ENCODE results near the gene CDH10.

The CDH10 gene

DNA sequence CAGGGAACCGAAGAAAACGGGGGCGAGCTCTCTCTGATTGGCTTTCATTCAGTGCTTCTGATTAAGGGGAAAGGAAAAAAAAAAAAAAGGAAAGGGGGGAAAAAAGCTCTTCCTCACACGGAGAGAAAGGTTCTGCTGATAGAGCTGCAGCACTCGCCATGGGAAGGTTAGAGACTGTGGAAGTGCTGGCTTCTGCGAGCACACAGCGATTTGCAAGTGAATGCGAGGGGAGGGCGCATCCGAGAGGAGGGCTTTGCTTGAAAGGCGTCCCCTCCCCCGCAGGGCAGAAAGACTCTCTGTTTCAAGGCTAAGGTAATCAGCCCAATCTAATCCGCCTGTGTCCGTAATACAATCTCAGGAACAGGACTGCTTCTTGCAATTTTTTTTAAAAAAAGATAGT is at the start of gene CDH10:
TSS of gene CDH10 (minus strand) at position 218 of the 400 bp plus-strand sequence. CDS start 51,488 bp downstream, outside the sequence.
- in situ Hi-C loops (cut with HindIII; ENCODE audit: low sequenced_read_pairs), result no loop called here

DNA sequence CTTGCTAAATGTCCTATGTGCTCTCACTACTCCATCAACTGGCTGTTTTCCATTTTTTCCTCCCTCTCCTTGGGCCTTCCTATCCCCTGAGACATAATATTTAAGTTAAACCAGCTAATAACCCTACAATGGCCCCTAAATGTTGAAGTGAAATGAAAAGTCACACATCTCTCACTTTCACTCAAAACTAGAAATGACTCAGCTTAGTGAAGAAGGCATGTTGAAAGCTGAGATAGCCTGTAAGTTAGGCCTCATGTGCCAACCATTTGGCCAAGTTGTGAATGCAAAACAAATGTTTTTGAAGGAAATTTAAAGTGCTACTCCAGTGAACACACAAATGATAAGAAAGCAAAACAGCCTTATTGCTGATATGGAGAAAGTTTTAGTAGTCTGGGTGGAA is 48.8 kb upstream of the CDH10 start:
- in situ Hi-C loops (cut with HindIII; ENCODE audit: low sequenced_read_pairs), result no loop called here

DNA sequence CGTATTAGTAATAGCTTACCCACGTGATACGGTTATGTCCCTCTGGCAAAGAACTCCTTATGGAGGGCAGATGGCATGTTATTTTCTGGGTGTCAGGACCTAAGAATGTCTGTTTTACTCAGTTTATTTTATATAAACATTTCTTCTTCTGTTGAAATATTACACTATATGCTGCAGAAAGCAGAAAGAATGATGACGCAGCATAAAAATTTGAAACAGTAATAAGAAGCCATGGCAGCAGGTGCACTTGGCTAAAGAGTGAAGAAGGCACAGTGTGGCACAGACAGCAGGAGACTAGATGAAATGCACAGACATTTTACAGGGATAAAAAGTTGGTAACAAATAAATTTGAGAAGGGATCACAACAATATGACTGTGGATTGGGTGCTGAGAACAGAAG is 46.3 kb upstream of the CDH10 start:
- in situ Hi-C loops (cut with HindIII; ENCODE audit: low sequenced_read_pairs), result no loop called here

DNA sequence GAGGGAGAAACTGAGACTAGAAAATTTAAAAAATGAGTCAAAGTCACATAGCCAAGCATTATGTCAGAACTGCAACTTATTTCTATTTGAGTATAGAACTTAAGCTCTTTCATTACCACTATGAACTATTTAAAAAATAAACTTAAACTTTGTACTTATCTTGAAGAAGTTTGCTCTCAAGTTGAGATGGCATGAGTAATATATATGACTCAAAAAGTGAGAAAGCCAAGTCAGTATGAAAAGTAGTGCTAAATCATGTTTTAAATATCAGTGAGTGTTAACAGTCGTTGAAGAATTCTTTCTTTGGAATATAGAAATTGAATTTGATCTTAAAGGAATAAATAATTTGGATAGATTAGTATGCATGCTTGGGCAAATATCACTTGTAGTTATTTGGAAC is 36.3 kb upstream of the CDH10 start:
- in situ Hi-C loops (cut with HindIII; ENCODE audit: low sequenced_read_pairs), result no loop called here

DNA sequence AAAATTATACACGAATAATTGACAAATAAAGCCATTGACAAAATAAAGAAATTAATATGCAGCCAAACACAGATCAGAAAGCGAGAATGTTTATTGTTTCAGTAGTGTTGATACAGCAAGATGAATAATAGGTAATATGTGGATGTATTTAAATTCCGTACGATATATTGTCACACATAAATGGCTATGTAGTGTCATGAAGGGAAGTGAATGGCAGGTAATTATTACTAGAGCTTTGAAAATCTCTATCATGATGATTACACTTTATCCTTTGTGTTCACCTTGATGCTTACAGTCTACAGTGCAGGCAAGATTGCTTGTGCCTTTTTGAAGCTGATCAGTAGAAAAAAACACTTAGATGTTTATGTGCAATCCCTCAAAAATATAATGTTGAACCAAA is 23.3 kb upstream of the CDH10 start:
- in situ Hi-C loops (cut with HindIII; ENCODE audit: low sequenced_read_pairs), result no loop called here

DNA sequence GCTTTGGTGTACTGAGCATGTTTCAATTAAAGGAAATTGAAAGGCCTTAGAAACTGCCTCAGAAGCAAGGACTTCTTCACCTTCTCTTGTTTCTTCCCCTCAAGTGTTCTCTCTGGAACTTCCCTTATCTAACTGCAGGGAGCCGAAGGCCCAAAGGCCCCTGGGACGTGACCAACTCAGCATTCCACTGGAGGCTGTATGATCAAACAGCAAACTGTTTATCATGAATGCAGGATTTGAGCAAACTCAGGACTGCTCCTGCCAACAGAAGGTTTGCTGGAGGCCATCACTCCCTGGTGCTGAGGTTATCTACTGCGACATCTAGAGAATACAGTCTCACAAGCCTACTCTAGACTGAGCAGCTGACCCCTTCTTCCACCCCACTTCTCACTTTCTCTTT is 4.8 kb upstream of the CDH10 start:
- in situ Hi-C loops (cut with HindIII; ENCODE audit: low sequenced_read_pairs), result no loop called here

DNA sequence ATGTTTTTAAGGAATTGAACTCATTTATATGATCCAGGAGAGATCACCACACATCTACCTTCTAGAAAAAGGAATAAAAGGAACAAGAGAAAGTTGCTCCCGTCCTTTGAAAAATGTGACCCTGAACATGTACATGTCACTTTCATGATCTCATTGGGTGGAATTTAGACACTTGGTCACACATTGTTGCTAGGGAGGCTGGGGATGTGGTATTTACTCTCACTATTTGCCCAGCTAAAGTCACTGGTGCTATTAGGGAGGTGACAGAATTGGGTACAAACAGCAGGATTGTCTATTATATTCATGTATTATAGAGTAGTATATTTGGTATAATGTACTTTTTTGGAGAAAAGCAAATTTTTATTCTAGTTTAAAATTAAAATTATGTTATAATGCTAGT is 2.1 kb upstream of the CDH10 start:
- in situ Hi-C loops (cut with HindIII; ENCODE audit: low sequenced_read_pairs), result no loop called here

DNA sequence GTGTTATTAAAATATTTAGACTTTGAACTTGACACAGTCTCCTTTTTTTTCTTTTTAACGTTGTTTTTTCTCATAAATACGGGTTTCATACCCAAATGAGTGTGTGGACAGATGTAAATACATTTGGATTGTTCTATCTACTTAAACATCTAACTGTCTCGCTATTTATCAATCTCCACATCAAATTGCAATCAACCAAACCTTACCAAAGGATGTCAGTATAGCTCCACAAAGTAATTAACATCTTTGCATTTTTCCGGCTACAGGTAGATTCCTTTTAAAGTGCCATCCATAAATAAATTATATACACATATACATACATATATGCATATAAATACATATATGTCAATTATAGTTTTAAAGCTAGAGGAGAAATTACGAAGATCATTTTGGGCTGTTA is 705 bp upstream of the CDH10 start:
- in situ Hi-C loops (cut with HindIII; ENCODE audit: low sequenced_read_pairs), result no loop called here

DNA sequence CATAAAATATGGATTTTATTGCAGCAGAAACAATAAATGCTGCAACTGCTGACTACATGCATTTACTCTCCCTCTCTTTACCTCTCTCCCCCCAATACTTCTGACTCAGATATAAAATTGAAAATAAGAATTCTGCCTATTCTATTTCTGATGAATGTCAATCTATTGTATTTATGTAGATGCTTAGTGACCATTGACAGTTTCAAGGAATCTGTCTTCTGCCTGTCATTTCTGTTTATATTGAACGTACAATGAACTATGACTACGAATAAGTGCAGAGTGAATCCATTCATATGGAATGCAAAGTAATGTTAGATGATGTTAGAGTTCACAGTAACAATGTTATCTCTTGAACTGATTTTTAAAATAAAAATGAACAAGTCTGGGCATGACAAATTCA is 898 bp downstream of the CDH10 start:
- in situ Hi-C loops (cut with HindIII; ENCODE audit: low sequenced_read_pairs), result no loop called here

DNA sequence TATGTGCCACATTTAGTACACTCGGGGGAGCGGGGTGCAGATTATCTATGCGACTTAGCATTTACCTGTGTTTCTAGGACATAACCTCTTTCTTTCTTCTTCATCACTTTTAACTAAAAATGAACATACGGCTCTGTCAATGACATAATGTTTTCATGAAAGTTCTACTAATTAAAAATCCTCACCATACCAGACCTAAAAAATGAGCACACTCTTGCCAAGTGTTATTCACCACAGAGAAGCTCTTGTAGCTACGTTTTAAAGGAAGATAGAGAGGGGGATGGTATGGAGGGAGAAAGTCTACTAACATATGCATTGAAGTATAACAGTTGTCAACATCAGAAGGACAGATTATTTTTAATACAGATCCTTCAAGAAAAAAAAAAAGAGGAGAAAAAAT is 1.6 kb downstream of the CDH10 start:
- in situ Hi-C loops (cut with HindIII; ENCODE audit: low sequenced_read_pairs), result no loop called here

DNA sequence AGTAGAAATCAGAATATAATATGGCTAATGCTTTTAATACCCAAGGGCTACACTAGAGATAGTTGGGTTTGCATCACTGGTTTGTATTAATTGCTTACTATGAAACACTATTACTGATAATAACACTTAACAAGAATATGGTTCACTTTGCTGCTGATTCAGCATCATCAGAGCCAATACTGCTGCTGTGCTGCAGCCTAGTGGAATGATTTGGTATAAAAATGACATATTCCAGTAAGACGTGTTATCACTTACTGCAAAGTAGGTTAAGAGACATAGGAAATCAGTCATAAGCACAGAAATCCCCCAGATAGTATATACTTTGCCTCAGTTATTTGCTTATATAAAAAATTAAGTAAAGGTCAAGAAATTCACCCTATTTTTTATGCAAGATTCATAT is 2.8 kb downstream of the CDH10 start:
- in situ Hi-C loops (cut with HindIII; ENCODE audit: low sequenced_read_pairs), result no loop called here

DNA sequence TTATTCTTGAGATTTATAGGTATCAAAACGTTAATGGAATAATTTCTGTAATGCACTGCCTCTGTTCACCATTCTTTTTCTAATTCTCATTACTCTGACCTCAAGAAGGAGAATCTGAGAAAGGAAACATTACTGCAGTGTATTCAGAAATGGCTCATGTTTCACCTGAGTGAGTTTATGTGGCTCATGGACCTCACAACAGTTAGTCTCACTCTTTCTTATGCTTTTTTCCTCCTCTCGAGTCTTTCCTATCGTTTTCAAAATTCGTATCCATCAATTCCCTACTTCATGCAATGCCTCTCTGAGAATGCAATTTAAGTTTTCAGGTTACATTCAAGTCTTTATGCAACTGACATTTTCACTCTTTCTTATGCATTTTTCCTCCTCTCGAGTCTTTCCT is 9.6 kb downstream of the CDH10 start:
- in situ Hi-C loops (cut with HindIII; ENCODE audit: low sequenced_read_pairs), result no loop called here

DNA sequence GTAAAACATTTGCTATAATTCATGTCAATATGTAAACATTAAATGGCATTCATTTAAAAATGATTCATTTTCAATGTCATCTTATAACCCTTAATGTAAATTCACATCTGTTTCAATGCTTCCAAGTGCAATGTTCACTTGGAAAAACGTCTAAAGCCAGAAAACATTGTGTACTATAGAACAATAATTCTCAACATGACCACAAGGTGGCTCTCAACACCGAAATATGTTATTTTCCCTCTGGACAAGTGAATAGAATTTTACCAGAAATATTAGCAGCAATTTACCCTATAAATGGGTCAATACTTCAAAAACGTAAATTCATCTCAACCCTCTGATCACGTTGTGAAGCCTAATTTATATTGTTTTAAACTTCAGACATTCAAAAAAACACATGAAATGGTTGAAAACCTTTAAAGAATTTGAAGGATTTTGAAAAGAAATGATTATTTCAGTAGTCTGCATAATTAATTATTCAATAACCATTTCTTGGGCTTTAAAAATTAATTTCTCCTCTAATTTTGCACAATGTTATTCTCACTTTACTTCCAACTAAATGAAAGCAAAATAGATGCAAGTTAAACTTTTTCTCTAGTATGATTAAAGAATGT is 11.0 kb downstream of the CDH10 start:
- in situ Hi-C loops (cut with HindIII; ENCODE audit: low sequenced_read_pairs), result no loop called here

DNA sequence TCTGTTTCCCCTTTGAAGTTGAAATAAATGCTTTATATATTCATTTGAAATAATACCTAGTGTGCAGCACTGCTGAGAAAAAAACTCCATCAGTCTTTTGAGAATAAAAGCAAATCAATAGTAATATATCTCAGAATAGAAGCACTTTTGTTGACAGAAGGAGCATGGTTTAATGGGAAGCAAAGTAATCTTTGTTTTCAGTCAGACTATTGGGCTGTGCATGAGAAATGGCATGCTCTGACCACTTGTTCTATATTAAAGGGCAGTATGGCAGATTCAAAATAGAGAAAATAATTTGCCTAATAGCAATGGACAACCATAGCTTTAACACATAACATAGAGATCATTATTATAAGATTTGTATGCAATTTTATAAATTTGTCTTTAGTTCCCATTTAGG is 12.4 kb downstream of the CDH10 start:
- in situ Hi-C loops (cut with HindIII; ENCODE audit: low sequenced_read_pairs), result no loop called here

DNA sequence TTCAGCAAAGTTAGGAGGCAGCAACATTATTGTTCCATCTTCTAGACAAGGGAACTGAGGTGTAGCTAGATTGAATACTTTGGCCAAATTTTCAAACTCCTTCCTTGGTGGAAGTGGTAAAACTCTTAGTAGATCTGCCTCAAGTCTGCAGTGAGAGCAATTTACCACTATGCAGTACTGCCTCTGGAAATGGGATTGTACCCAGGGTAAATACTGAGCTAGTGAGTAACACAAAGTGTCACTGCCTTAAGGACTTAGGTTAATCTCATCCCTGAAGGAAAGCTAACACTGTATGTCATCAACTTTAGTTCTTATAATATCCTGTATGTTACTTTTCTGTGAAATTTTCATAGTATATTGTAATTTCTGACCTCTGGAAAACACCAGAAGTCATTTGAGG is 13.9 kb downstream of the CDH10 start:
- in situ Hi-C loops (cut with HindIII; ENCODE audit: low sequenced_read_pairs), result no loop called here

DNA sequence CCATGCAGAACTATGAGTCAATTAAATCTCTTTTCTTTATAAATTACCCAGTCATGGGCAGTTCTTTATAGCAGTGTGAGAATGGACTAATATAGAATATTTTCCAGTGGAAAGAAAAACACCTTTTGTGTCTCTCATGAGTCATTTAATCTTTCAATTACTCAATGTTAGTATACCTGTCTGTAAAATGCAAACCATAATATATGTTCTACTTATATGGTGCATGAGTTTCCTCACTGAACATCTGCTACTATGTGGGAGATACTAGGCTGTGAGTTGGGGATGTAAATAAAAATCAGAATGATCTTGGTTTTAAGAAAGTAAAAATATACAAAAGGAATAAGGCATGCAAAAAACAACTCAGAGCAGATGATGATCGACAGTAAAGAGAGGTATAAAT is 15.0 kb downstream of the CDH10 start:
- in situ Hi-C loops (cut with HindIII; ENCODE audit: low sequenced_read_pairs), result no loop called here

DNA sequence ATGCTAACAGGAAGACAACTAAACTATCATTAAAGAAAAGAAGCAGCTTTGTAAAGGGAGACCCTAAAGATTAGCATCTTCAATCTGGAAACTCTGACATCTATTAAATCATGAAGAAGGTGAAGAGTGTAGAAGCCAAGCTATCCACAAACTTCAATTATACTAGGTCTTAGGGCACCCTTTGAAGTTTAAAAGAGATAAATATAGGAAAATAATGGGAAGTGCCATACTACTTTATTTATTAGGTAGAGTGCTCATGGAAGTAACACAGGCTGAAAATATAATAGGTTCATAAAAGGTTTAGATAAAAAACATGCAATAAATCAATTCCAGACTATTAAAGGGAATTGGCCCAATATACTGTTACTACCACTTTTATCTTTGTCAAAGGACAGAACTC is 19.9 kb downstream of the CDH10 start:
- in situ Hi-C loops (cut with HindIII; ENCODE audit: low sequenced_read_pairs), result no loop called here

DNA sequence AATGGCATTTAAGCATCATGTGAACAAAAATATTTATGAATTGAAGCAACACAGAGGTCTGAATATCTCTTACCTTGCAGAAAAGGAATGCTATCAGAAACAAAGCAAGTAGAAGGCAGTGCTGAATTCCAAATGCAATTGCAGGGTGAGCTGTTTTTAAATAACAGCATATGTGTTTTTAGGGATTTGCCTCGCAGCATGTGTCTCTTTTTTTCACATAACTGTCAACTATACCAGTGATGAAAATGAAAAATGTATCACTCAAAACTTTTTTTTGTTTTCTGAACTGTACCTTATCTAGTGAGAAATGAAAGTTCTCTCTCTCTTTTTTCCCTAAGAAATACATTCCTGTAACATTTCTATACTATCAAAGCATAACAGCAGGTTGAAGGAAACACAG is 21.2 kb downstream of the CDH10 start:
- in situ Hi-C loops (cut with HindIII; ENCODE audit: low sequenced_read_pairs), result no loop called here

DNA sequence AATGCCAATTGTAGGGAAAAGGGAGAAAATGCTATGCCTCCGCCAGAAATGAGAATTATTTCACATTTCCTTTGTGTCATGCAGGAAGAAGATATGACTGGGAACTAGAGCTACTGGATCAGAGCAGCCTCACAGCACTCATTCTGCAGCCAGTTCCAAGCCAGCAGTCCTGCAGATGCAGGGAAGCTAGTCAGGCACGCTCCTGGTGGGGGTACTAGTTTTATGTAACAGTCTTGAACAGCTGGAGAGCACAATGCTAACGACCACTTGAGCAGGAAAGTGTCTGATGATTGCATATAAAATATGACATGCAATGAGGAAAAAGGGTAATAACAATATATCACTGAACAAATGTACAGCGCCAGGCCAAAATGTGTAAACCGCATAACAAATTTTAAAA is 21.7 kb downstream of the CDH10 start:
- in situ Hi-C loops (cut with HindIII; ENCODE audit: low sequenced_read_pairs), result no loop called here

DNA sequence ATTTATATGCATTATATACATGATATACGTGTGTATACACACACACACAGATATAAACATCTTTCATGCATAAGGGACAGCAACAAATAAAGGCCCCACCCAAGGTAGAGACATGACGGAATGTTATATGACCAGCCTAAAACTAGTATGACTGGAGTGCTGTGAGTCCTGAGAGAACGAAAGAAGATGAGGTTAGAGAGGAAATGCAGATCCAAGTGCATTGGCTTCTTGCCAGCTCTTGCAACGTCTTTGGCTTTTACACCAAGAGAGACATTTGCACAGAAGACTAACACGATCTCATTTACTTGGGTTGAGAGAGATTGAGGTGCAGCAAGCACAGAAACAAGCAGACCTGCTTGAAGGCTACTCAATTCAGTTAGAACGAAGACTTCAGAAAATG is 23.0 kb downstream of the CDH10 start:
- in situ Hi-C loops (cut with HindIII; ENCODE audit: low sequenced_read_pairs), result no loop called here

DNA sequence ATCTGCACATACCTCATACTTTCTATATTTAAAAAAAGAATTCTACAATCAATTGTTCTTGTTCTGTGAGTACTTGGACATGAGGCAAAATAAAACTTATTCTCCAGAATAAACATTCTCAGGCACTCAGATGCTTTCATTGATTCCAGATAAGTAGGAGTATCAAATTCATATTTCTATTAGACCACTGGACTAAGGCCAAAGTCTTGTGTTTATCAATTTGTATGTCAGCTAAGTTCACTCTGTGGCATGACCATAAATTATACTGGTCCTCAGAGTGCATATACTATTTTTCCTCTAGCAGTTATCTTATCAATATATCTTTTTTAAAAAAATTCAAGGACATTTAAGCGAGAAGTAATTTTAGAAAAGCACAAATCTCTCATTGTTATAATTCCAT is 28.2 kb downstream of the CDH10 start:
- in situ Hi-C loops (cut with HindIII; ENCODE audit: low sequenced_read_pairs), result no loop called here

DNA sequence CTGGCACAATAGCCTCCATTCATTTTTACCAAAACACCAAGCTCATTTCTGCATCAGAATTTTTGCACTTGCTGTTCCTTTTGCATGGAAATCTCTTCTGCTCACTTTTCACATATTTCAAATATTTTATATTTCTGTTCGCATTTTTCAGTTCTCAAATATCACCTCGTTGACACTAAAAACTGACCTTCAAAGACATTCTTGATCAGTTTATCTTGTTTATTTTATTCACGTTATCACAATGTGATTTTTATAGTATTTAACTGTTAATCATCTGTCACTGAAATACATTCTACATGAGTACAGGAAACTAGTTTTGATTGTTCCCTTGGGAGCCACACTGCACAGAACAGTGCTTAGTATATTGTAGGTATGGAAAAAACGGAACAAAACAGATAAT is 29.6 kb downstream of the CDH10 start:
- in situ Hi-C loops (cut with HindIII; ENCODE audit: low sequenced_read_pairs), result no loop called here

DNA sequence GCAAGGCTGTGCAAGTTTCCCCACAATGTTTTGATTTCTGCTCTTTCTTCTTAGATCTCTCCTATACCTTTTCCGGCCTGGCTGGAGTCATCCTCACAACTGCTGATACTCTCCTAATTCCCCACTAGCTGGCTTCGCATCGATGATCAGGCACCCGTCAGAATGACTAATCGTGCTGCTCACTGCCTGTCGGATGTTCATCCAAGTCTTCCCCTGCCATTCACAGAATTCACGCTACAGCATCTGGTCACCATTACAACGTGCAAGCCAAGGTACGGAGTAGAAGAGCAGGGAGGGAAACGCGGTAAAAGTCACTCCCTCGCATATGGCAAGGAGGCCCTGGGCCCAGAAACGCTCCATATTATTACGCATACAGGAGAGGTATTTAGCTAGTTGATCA is 35.1 kb downstream of the CDH10 start:
- in situ Hi-C loops (cut with HindIII; ENCODE audit: low sequenced_read_pairs), result no loop called here

DNA sequence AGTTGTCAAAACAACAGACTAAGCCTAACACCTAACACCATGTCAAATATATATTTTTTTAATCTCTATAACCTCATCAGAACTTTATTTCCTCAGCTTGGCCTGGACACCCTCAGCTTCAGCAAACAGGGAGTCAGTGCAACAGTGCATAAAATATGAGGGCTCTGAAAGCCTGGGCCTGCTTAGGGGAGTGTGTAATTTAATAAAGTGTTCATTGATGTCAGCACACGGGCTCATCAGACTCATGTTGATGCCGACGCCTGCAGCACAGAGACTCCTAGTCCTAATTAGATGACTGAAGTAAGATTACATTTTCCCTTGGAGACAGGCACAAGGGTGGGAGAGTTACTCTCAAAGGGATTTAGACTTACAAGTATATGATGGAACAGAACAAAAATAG is 37.8 kb downstream of the CDH10 start:
- in situ Hi-C loops (cut with HindIII; ENCODE audit: low sequenced_read_pairs), result no loop called here
